ENCODE results near the gene ANTXR2.

DNA sequence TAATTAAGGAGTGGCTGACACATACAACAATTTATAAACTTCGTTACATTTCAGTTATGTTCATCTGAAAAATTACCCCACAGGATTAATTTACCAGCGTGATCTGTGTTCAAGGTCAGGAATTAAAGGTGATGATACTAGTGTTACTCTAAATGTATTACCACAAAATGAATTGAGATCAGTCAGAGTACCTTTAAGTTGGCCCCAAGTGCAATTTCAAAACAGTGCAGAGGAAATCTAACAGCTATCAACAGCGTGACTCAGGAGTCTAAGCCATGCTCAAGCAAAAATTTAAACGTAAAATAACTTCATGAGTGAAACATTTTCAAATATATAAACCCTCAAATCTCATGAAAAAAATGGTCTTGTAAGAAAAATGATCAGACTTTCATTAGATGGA is 18.7 kb downstream of the ANTXR2 start:
- TF ChIP-seq, protein P1, sequence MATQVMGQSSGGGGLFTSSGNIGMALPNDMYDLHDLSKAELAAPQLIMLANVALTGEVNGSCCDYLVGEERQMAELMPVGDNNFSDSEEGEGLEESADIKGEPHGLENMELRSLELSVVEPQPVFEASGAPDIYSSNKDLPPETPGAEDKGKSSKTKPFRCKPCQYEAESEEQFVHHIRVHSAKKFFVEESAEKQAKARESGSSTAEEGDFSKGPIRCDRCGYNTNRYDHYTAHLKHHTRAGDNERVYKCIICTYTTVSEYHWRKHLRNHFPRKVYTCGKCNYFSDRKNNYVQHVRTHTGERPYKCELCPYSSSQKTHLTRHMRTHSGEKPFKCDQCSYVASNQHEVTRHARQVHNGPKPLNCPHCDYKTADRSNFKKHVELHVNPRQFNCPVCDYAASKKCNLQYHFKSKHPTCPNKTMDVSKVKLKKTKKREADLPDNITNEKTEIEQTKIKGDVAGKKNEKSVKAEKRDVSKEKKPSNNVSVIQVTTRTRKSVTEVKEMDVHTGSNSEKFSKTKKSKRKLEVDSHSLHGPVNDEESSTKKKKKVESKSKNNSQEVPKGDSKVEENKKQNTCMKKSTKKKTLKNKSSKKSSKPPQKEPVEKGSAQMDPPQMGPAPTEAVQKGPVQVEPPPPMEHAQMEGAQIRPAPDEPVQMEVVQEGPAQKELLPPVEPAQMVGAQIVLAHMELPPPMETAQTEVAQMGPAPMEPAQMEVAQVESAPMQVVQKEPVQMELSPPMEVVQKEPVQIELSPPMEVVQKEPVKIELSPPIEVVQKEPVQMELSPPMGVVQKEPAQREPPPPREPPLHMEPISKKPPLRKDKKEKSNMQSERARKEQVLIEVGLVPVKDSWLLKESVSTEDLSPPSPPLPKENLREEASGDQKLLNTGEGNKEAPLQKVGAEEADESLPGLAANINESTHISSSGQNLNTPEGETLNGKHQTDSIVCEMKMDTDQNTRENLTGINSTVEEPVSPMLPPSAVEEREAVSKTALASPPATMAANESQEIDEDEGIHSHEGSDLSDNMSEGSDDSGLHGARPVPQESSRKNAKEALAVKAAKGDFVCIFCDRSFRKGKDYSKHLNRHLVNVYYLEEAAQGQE (IDR thresholded peaks at IDR 0.05; ENCODE audit: insufficient read depth in 1 of 2, low read depth in 2 of 2, low read length in 2 of 2): no peak
- no peak for TF ChIP-seq POLR2AphosphoS5 (IDR thresholded peaks at IDR 0.05; ENCODE audit: low read depth, low read length)
- TF ChIP-seq TAF1 (IDR thresholded peaks at IDR 0.05; ENCODE audit: borderline replicate concordance, insufficient read depth, low read length): no peak

Data from PFSK-1 (cell line).